Activated CD4-positive, alpha-beta T cell treated with anti-CD3 and anti-CD28 coated beads, Interleukin-2, amount 50 U/mL, for 24 hours (primary cell): ENCODE results near the gene ST6GALNAC6.
"Not testable (repeated sequence)": the region's sequence is repeated elsewhere in the genome, so short reads cannot be mapped to it uniquely, and the experiment has no call there.

Experiments
- DNase-seq, 2 donors: peaks; one replicate each; pipeline ENCODE4 v3.0.0-alpha.2; 2020; ENCODE audit warnings: low read depth in 1 of 2, low spot score in 1 of 2

ST6GALNAC6 gene

DNA sequence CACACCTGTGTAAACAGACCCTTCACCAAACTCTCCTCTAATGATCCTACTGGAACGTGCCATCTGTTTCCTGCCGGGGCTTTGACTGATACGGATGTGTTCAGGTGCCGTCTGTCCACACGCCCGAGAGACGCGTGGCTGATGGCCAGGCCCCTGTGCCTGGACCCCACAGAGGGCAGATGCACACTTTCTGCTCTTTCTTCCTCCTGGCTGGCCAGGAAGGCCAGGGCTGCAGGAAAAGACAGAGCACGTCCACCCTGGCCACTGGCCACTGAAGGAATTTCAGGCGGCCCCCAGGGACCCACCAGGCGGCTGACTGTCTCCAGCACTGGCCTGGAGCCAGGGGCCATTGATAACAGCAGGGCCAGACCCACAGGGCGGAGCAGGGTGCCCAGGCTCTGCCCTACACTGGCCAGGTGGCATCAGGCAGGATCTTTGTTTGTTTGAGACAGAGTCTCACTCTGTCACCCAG is 41.3 kb downstream of the ST6GALNAC6 start:
- no peak for DNase-seq

DNA sequence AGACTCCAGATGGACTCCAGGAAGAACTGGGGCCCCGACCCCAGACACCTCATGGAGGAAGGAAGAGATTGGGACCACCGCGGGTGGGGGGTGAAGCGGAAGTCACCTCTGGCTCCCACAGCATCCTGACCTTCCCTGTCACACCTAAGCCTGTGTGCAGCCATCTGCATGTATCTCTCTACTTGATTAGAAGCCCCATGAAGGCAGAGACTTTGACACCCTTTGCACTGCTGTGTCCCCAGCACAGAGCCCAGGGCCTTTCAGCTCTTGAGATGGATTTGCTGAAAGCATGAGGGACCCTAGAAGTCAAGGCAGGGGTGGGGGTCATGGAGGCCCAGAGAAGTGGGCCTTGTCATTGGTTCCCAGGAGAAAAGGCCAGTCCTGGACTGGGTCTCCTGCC is 42.1 kb downstream of the ST6GALNAC6 start:
- DNase-seq = no peak

DNA sequence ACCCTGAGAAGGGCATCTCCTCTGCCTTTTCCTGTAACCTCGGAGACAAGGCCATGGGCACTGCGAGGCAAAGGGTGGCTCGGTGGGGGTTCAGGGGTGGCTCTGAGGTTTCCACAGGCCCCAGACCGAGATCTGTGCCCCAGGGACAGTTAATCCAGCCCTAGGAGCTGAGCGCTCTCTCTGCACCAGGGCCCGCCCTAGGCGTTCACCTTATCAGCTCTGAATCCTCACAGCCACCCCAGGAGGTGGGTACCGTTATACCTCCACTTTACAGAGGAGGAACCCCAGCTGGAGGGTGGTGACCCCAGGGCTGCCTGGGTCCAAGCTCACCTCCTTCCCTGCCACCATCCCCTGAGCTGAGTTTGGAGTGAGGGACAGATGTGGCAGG is 42.7 kb downstream of the ST6GALNAC6 start:
- no peak for DNase-seq

DNA sequence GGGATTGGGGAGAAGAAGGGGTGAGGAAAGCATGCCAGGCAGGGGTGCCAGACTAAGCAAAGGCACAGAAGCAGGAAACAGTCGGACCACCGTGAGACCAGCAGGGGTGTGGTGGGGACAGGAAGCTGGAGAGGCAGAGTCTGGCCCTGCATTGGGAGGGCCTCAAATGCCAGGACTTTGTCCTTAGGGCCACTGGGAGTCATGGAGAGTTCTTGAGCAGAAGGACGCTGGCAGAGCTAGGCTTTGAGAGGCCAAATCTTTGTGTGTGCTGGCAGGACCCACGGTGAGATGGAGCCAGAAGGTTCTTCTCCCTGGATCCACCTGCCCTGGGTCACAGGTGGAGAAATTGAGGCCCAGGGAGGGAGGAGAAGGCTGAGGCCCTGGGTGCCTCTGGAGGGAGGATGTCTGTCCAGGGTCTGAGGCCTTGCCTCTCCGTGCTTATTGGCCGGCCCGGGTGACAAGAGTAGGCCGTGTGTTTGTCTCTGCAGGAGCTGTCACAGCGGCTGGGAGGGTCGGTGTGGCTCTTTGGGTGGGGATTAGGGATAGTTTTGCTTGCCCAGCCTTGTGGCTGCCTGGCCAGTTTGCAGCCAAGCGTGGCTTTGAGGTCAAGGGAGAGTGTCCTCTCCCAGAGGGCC is 43.2 kb downstream of the ST6GALNAC6 start:
- no peak for DNase-seq

DNA sequence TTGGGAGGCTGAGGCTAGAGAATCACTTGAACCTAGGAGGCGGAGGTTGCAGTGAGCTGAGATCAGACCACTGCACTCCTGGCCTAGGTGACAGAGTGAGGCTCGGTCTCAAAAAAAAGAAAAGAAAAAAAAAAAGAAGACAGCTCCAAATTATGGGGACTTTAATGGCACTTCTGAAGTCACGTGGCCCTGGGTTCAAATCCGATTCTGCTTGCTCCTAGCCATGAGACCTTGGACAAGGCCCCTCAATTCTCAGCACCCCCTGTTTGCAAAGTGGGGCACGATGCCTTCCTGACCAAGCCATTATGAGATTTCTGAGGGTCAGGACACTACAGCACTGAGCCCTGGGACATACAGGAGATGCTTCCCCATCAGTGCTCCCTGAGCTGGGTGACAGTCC is 43.9 kb downstream of the ST6GALNAC6 start:
- DNase-seq = no peak

DNA sequence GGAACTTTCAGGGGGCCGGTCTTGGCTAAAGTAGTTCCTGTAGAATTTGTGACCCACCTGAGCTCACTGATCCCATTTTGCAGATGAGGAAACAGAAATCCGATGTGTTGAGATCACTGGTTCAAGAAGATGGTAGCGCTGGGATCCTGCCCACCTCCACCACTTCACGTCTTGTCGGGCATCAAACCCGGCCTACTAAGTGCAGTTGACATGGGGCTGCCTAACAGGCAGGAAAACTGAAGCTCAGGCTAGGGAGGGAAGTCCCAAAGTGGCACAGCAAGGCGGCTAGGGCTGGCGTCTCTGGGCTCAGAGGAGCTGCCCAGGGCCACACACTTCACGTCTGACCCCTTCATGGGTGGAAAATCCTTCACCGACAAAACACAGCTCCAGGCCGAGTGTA is 44.4 kb downstream of the ST6GALNAC6 start:
- no peak for DNase-seq

DNA sequence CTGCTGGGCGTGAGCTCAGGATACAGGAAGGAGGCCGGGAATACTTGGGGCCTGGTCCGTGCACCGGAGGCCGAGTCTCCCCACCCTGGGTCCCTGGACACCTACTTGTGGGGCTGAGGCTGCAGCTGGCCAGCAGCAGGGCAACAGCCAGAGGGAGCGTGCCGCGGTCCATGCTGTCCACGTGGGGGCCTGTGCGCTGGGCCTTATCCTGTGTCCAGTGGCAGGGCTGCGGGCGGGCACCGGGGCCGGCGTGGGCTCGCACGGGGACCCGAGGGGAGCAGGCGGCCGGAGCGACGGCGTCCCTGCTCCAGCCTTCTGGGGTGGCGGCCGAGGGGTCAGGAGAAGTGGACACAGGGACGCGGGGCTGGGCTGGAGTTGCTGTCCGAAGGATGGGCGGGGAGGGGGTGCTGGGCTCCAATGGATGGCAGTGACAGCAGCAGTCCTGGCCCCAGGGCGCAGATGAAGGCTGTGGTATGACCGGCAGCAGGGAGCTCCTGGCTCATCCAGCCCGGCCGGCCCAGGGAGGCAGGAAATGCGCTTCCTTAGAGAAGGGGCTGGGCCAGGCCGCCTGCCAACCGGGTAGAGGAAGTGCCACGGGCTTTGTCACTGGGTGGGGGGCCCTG is 45.1 kb downstream of the ST6GALNAC6 start, which contains the start of gene ENG:
Gene ENG (minus strand): TSS at position 475 of the 623 bp plus-strand sequence. CDS start 303 bp downstream, at position 172.
- no peak for DNase-seq

DNA sequence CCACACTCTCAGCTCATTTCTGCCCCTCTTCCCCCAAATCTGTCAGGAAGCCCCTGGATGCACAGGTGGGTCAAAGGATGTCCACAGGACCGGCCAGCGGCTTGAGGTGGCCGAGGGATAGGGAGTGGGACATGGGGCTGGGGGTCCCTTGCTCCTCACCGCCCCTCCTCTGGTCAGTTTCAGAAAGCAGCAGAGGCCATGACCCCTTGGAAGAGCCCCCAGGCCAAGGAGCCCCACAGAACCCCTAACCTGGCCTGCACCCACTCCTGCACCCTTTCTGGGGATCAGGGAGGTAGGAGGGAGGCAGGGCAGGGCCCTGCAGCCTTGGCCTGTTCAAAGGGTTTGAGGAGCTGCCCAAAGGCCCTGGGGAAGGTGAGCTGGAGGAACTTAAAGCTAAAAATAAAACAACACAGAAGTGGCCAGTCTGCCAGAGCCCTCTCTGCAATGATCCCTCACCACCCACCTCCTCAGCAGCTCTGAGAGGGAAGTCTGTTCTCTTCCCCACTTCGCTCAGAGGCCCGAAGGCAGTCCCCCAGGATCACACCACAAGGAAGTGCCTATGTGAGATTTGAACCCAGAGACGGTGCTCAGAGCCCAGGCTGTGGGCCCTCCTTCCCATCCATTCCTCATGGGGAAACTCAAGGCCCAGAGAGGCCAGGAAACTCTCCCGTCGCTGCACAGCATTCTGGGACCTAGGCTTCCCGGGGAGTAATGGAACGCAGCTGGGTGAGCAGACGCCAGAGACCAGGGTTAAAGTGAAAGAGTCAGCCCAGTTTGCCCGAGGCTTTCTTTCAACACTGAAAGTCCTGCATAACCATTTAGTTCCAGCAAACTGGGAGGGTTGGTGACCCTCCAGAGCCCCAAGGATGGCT is 45.9 kb downstream of the ST6GALNAC6 start:
- no peak for DNase-seq

DNA sequence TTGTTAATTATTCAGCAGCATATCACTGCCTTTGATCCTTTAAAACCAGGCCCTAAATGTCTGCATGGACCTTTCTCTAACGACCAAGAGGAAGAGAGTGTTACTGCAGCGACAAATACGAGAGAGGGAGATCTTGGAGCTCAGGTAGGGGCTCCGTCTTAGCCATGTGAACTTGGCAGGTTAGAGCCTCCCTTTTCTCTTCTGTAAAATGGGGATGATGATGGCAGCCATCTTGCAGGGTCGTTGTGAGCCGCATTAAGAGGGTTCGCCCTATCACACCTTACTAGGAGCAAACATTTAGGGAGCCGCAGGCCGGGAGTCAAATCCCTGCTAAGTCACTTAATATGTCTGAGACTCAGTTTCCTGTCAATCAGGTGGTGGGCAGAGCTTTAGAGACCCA is 46.6 kb downstream of the ST6GALNAC6 start:
- DNase-seq = no peak

DNA sequence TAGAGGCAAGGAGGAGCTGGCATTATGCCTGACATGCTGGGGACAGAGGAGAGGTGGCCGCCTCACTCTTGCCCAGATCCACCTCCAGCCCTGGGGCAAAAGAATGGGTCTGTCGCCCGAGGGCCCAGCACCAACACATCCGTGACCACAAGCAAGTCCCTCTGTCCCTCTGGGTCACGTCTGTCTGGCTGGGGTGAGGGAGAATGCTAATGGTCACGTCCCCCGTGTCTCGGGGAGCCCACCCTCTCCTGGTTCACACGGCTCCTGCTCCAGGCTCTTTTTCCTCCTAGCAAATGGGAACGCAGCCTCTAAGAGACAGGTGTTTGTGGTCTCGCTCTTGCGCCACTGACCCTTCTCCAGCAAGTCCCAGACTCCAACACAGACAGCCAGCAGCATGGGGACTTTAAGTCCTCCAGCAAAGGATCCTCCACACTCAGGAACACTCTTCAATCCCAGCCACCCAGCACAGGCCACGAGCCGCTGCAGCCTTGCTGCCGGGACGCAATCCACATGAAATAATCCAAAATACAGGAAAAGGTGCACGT is 49.0 kb downstream of the ST6GALNAC6 start:
- no peak for DNase-seq

DNA sequence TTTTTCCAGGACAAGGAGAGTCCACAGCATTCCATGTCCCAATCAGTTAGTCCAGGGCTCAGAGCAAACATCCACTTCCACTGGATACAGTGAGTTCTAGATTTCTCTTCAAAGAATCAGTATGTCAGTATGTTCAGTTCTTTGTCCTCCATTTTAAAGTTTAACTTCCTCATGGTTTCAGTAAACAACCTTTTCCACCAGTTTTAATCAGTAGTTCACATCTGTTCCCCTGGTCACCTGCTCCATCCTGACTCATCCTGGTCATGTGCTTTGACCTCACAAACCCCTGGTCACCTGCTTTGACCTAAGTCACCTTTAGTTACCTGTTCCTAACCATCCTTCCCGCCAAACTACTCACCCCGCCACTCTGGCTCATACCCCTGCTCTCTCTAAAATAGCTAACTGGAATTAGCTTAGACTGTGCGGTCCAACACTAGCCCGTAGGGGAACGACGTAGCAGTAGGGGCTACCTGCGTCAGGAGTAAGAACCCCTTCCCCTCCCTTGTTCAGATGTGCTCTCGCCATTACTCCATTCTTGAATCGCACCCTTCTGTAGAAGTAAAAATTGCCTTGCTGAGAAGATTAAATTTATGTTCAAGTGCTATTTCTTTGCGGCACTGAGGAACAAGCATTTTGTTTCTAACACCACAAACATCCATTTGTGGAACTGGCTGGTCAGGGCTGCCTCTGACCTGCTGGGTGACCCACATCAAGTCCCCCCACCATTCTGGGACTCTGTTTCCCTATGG is 50.5 kb downstream of the ST6GALNAC6 start:
- DNase-seq = no peak

DNA sequence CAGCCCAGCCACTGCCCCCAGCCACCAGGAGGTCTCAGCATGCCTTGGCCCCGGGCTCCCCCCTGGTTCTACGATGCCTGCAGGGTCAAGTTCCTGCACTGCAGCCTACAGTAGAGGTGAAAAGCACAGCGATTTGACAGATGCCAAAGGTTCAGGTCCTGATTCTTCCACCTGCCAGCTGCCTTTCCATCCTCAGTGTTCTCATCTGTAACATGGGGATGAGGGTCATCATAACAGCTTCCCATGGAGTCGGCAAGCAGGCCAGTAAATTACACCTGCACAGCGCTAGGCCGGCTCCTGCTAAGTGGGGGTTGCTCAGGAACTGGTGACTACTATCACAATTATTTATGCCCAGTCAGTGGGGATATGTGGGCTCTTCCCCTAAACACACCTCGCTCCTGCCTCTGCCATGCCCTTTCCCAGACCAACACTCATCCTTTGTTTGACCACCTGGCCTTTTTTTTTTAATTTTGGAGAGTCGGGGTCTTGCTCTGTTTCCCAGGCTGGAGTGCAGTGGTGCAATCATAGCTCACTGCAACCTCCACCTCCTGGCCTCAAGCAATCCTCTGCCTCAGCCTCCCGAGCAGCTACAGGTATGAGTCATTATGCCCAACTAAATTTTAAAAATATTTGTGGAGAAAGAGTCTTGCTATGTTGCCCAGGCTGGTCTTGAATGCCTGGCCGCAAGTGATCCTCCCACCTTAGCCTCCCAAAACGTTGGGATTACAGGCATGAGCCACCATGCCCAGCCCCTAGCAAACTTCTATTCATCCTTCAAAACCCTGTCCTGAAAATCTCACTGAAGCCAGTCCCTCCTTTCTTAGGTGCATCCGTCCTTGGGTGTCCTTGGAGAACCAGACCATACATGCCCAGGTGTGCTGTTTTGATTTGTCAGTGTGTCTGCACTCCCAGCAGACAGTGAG is 51.3 kb downstream of the ST6GALNAC6 start:
- DNase-seq = no peak

DNA sequence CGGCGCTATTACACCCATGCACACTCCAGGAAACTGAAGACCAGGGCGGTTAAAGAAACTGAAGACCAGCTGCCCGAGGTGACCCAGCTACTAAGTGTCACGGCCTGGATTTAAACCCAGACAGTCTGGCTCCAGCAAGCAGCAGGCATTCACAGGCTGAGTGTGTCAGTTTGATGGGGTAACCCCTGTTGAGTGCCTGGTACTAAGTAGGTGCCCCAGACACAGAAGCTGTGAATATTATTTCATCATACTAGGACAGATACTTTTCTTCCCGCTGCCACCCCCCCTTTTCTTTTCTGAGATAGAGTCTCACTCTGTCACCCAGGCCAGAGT is 52.3 kb downstream of the ST6GALNAC6 start:
- no peak for DNase-seq

DNA sequence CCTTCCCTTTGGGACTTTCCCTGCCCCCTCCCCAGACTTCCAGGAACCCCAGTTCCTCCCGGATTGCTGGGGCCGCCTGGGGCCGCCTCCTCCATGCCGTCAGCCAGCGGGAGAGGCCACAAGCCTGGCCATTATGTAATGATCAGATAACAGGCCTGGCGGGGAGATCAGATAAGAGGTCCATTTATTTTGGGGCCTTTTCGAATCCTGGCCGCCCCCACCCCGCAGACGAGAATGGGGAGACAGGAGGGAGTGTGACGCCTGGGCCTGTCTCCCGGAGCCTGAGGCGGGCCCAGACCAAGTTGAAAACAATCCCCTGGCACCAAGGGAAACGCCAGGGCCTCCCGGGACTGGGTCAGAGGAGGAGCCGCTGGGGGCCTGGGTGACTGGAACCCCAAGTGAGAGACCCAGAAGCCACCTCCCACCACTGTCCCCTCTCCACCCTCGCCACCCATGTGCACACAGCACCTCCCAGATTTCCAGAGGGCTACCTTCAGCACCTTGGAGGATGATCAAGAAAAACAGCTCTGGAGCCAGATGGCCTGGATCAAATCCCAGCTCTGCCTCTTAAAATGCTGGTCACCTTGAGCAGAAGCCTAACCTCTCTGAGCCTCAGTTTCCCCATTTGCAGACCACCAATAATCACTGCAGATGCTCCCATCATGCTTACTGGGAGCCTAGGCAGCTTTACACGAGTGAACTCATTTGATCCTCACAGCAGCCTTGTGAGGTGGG is 52.8 kb downstream of the ST6GALNAC6 start:
- DNase-seq = no peak

DNA sequence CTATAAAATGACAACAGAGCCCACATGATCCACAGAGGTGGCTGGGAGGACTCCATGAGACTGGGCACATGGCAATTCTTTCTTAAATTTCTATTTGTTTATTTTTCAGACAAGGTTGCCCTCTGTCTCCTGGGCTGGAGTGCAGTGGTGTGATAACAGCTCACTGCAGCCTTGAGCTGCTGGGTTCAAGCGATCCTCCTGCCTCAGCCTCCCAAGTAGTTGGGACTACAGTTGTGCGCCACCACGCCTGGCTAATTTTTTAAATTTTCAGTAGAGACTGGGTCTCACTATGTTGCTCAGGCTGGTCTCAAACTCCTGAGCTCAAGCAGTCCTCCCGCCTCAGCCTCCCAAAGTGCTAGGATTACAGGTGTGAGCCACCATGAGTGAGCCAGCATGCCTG is 53.8 kb downstream of the ST6GALNAC6 start:
- DNase-seq = not testable (repeated sequence)

DNA sequence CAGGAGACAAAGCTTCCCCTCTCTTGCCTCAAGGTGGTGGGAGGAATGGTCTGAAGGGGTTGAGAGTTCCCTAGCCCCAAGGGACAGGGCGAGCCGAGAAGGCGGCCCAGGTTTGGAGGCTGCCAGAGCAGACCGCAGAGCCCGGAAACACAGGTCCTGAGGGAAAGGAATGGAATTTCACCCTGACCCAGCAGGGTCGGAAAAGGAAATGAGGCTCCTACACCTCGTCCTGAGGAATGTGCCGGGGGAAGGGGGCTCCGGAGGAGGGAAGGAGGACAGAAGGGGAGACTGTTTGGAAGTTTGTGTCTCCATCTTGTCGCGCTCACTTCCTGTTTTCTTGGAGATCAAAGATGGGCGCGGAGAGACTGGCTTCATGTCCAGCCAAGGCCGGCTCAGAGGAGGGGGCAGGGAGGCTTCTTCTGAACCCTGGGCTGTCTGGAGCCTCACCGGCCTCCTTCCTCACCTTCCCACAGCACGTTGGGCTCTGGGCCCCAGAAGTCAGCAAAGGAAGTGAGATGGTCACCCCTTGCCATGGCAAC is 54.5 kb downstream of the ST6GALNAC6 start:
- DNase-seq = no peak

DNA sequence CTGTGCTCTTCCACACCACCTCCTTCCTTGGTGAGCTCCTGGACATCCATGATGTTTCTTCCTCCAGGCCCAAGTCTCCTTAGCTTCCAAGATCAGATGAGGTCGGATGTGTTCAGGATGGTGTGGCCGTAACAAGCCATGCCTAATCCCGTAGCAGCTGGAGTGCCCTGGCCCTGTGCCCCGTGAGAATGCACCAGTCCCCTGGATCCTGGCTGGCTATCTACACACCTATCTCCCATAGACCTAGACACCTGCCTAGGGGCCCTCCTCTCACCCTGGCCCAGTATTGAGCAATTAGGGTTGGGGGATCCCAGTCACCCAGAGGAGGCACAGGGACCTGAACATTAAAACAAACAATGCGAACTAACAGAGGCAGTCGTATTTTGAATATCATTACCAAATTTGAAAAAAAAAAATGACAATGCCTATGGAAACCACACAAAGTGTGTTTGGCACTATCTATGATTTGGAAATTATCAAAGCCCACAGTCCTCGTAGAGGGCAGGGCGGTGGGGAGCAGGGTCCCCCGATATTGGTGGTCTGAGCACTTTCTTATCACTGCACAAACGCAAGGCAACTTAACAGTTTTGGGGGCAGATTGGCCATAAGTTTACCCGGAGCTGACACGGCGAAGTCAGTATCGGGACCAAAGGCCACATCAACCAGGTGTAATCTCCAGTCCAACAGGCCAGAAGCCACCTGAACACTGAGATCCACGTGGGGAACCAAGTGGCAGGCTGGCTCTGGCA is 58.1 kb downstream of the ST6GALNAC6 start:
- DNase-seq = no peak

DNA sequence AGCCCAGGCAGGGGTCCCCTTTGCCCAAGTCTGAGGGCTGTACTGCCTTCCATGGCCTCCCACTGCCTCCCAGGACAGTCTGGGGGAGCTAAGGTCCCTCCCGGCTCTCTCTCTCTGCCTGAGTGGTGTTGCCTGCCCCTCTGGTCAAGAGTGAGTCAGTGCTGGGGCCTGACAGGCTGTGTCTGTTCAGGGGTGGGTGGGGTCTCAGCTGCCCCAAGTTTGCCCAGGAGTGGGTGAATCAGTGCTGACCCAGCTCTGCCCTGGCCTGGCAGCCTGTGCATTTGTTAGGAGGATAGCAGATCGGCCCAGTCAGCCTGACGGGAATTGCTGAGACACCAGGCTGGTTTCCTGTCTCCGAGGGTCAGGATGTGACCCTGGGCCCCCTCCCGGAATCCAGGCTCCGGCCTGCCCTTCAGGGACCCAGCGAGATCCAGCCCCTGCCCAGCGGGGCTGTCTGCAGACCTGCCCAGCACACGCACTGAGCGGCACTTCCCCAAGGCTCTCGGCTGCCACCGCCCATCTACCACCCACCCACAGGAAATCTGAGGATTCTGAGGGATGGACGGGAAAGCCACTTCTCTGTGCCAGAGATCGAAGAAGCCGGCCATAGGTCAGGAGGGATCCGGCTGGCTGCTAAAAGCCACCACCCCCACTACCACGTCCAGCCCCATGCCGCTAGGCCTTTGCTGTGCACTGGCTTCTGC is 60.9 kb downstream of the ST6GALNAC6 start:
- DNase-seq = no peak
